Hepatocyte (in vitro differentiated cells): ENCODE data around the gene PRSS36.

Source experiments
- CTCF ChIP-seq: fragments of 200-600 bp; sonication (generic); IDR thresholded peaks from 2 replicates; pipeline ENCODE4 v1.5.1; 2016; ENCODE audit warnings: antibody characterized with exemption, mild to moderate bottlenecking; ENCODE audit not compliant: poor library complexity
- EZH2phosphoT487 ChIP-seq: fragments of 200-600 bp; sonication (generic); IDR thresholded peaks from one replicate; pipeline ENCODE4 v1.6.1; 2018; ENCODE audit warnings: antibody characterized with exemption, mild to moderate bottlenecking, low read depth, moderate library complexity; ENCODE audit not compliant: unreplicated experiment, severe bottlenecking

GRCh38 chr16:31143694-31144148, 6.1 kb downstream of the PRSS36 start:
- TF ChIP-seq CTCF (no peak), EZH2phosphoT487 (no peak)
